Fibroblast of lung (primary cell): Measurements from ENCODE around the gene DCLK2. TPM values are rescaled to one million over a fixed set of nuclear protein-coding genes. Genes with fewer than 3 reads are reported as not detected.

Source experiments
- DNase-seq, 2 donors: peaks; one replicate each; pipeline versions ENCODE4 v3.0.0 to v3.0.0-alpha.2; 2010; ENCODE audit warnings: low read depth in 2 of 2
- H2AFZ ChIP-seq: 2 replicates; pipeline ENCODE4 v1.5.1; 2012; ENCODE audit warnings: low read length, control low read depth, inconsistent platforms
- H3K27ac ChIP-seq: 2 replicates; pipeline ENCODE4 v1.5.1; 2011; ENCODE audit warnings: low read length, control low read depth; ENCODE audit not compliant: insufficient read depth
- H3K27me3 ChIP-seq: 2 replicates; pipeline ENCODE4 v1.5.1; 2011; ENCODE audit warnings: mild to moderate bottlenecking, low read length; ENCODE audit not compliant: control insufficient read depth, insufficient read depth
- H3K36me3 ChIP-seq: 2 replicates; pipeline ENCODE4 v1.5.1; 2011; ENCODE audit warnings: low read length; ENCODE audit not compliant: control insufficient read depth, insufficient read depth
- H3K4me1 ChIP-seq: 2 replicates; pipeline ENCODE4 v1.5.1; 2011; ENCODE audit warnings: low read length; ENCODE audit not compliant: control insufficient read depth, insufficient read depth; ENCODE audit errors: extremely low read depth
- H3K4me2 ChIP-seq: 2 replicates; pipeline ENCODE4 v1.5.1; 2011; ENCODE audit warnings: low read length, control low read depth; ENCODE audit not compliant: insufficient read depth; ENCODE audit errors: extremely low read depth
- H3K4me3 ChIP-seq, 4 experiments: fragments of 200-600 bp in 1 of 4; sonication (generic) in 1 of 4; replicated peaks in 1 of 4; 2 replicates each; pipeline ENCODE4 v1.5.1; 2011 to 2016; ENCODE audit warnings: low read length in 4 of 4, low read depth in 3 of 4, mild to moderate bottlenecking in 3 of 4, control low read depth in 2 of 4, inconsistent platforms in 1 of 4, mixed read lengths in 1 of 4; ENCODE audit not compliant: insufficient read depth in 1 of 4; ENCODE audit errors: control extremely low read depth in 1 of 4
- H3K79me2 ChIP-seq: 2 replicates; pipeline ENCODE4 v1.5.1; 2012; ENCODE audit warnings: mild to moderate bottlenecking, low read length, inconsistent platforms; ENCODE audit not compliant: control insufficient read depth, insufficient read depth
- H3K9ac ChIP-seq: 2 replicates; pipeline ENCODE4 v1.5.1; 2011; ENCODE audit warnings: mild to moderate bottlenecking, low read length, control low read depth; ENCODE audit not compliant: insufficient read depth
- H3K9me3 ChIP-seq: 2 replicates; pipeline ENCODE4 v1.5.1; 2012; ENCODE audit warnings: low read depth, low read length; ENCODE audit not compliant: control insufficient read depth, insufficient read depth
- H4K20me1 ChIP-seq: 2 replicates; pipeline ENCODE4 v1.5.1; 2011; ENCODE audit warnings: low read length; ENCODE audit not compliant: control insufficient read depth, insufficient read depth; ENCODE audit errors: extremely low read depth
- CTCF ChIP-seq, 2 donors: IDR thresholded peaks in 1 of 2; conservative IDR thresholded peaks in 1 of 2; 1 replicate in 1 of 2; 2 replicates in 1 of 2; pipeline ENCODE4 v1.5.1; 2011 to 2012; ENCODE audit warnings: low read length in 2 of 2, control low read depth in 1 of 2, inconsistent platforms in 1 of 2, low read depth in 1 of 2, mild to moderate bottlenecking in 1 of 2
- EZH2 ChIP-seq: IDR thresholded peaks from 2 replicates; pipeline ENCODE4 v1.5.1; 2012; ENCODE audit warnings: low read length, control low read depth, mild to moderate bottlenecking; ENCODE audit errors: missing control alignments
- polyA plus RNA-seq, 2 donors: library from polyadenylated mRNA; depleted of rRNA in 1 of 2; stranded (reverse) in 1 of 2; unstranded in 1 of 2; fragments of >200 nt; gene quantifications; 2 replicates each; pipeline ENCODE4 v1.2.1, GENCODE V29; 2011 to 2012; ENCODE audit warnings: missing spikeins in 1 of 2
- total RNA-seq: library from RNA; depleted of rRNA; stranded (reverse); fragments of >200 nt; gene quantifications from 2 replicates; pipeline ENCODE4 v1.2.1, GENCODE V29; 2014

DCLK2 gene
- total and polyA plus RNA-seq, 2 donors (not counting 1 experiment from before 2014, with no cell fraction given) = 3.8 to 14.0 TPM

GRCh38 chr4:150082241-150082640 lies 4.0 kb downstream of the DCLK2 start:
- H4K20me1 ChIP-seq = no peaks in the 10 kb centered on the region
- no peaks in the 10 kb centered on the region for H3K36me3 ChIP-seq
- H3K9me3 ChIP-seq = no peaks in the 10 kb centered on the region
- no peak overlapping the region for H3K4me2 ChIP-seq
- H3K27me3 ChIP-seq = no peaks in the 10 kb centered on the region
- no peak overlapping the region for H3K9ac ChIP-seq
- no peak overlapping the region for H2AFZ ChIP-seq
- H3K4me3 ChIP-seq = no peak overlapping the region
- DNase-seq = no peak
- peaks cover 27% of the 10 kb centered on the region for H3K79me2 ChIP-seq
- no peaks in the 10 kb centered on the region for H3K4me1 ChIP-seq
- no peak overlapping the region for H3K27ac ChIP-seq
- TF ChIP-seq EZH2 = no peak
- TF ChIP-seq CTCF (conservative IDR thresholded peaks at IDR 0.05 in 1 of 2, IDR thresholded peaks at IDR 0.05 in 1 of 2; ENCODE audit: low read depth in 1 of 2, low read length in 2 of 2) = no peak

GRCh38 chr4:150087006-150087405 lies 8.8 kb downstream of the DCLK2 start:
- no peaks in the 10 kb centered on the region for H3K27me3 ChIP-seq
- H3K4me3 ChIP-seq = no peak overlapping the region
- H3K9me3 ChIP-seq = no peaks in the 10 kb centered on the region
- H3K4me2 ChIP-seq = no peak overlapping the region
- peaks cover 10% of the 10 kb centered on the region for H3K79me2 ChIP-seq
- H3K4me1 ChIP-seq = no peaks in the 10 kb centered on the region
- TF ChIP-seq EZH2 (no peak), CTCF (conservative IDR thresholded peaks at IDR 0.05 in 1 of 2, IDR thresholded peaks at IDR 0.05 in 1 of 2; ENCODE audit: low read depth in 1 of 2, low read length in 2 of 2) (no peak)
- no peaks in the 10 kb centered on the region for H3K36me3 ChIP-seq
- no peaks in the 10 kb centered on the region for H4K20me1 ChIP-seq
- no peak overlapping the region for H2AFZ ChIP-seq
- H3K27ac ChIP-seq = no peak overlapping the region
- DNase-seq = no peak
- H3K9ac ChIP-seq = no peak overlapping the region

GRCh38 chr4:150089732-150090131 lies 11.5 kb downstream of the DCLK2 start:
- Histone ChIP-seq H4K20me1 (no peaks in the 10 kb centered on the region), H3K79me2 (peaks cover 4% of the 10 kb centered on the region), H3K9ac (no peak overlapping the region), H3K27me3 (no peaks in the 10 kb centered on the region), H3K4me3 (no peak overlapping the region), H3K36me3 (no peaks in the 10 kb centered on the region), H3K9me3 (no peaks in the 10 kb centered on the region), H3K27ac (no peak overlapping the region), H3K4me1 (no peaks in the 10 kb centered on the region), H2AFZ (no peak overlapping the region), H3K4me2 (peak overlapping the region; percentile 9)
- TF ChIP-seq CTCF (conservative IDR thresholded peaks at IDR 0.05 in 1 of 2, IDR thresholded peaks at IDR 0.05 in 1 of 2; ENCODE audit: low read depth in 1 of 2, low read length in 2 of 2) = no peak
- peak; percentile 19 to 79 for DNase-seq
